ENCODE measurements around the gene SMIM45.
A peak's percentile ranks its signal among the peaks of the same experiment; 100 is the strongest.
"Not testable (repeated sequence)": the region's sequence is repeated elsewhere in the genome, so short reads cannot be mapped to it uniquely, and the experiment has no call there.

SMIM45 gene

DNA sequence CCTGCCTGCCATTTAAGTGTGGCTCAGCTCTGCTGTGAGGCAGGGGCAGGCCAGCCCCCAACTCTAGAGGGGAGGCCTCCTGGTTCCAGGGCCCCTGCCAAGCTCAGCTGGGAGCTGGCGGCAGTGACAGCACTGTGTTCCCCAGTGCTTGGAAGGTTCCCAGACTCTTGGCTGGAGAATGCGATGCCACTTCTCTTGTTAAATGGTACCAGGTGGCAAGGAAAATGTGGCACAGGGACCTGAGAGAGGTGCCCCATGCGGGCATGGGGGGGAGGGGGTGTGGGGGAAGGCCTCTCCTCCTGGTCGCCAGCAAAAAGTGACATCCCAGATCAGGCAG is 17.0 kb upstream of the SMIM45 start:
- no peak overlapping the region for H3K27ac ChIP-seq (ENCODE audit: low read depth)
- H3K4me1 ChIP-seq (ENCODE audit: insufficient read depth), result no peaks in the 10 kb centered on the region
- H3K36me3 ChIP-seq (ENCODE audit: insufficient read depth), result no peaks in the 10 kb centered on the region
- H3K4me3 ChIP-seq (ENCODE audit: low read depth, low read length), result no peak overlapping the region
- no peak for DNase-seq (ENCODE audit: extremely low spot score)
- 88% methylated on average over 4 of the region's 4 CpGs for WGBS

DNA sequence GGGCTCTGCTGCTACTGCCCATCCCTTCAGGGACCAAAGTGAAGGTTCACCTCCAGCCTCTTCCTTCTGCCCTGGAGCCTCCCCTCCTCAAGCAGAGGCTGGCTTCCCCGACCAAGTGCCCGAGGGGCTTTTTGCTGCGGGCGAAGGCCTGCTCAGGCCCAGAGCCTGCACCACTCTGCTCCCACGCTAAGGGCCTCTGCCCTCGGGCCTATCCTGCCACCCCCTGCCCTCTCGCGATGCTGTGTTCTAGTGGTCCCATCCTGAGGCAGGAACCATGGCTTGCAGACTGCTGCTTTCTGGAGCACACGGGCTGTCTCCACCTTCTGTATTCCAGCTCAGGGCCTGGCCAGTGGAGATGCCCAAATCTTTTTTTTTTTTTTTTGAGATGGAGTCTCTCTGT is 16.4 kb upstream of the SMIM45 start:
- Histone ChIP-seq H3K4me3 (ENCODE audit: low read depth, low read length) (no peak overlapping the region), H3K4me1 (ENCODE audit: insufficient read depth) (no peaks in the 10 kb centered on the region), H3K36me3 (ENCODE audit: insufficient read depth) (no peaks in the 10 kb centered on the region), H3K27ac (ENCODE audit: low read depth) (no peak overlapping the region)
- 94% methylated on average over 9 of the region's 9 CpGs for WGBS
- DNase-seq (ENCODE audit: extremely low spot score), result no peak

DNA sequence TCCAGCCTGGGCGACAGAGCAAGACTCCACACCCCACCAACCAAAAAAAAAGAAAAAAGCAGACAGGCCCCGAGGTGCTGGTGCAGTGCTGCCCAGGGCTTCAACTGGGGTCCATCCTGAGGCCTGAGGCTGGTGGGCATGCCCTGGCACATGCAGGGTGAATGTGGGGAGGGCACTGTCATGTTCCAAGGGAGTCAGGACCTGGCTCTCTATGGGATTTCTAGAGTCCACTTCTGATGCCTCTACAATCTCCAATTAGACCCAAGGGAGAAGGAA is 15.1 kb upstream of the SMIM45 start:
- 88% methylated on average over 2 of the region's 2 CpGs for WGBS
- Histone ChIP-seq H3K27ac (ENCODE audit: low read depth) (no peak overlapping the region), H3K4me1 (ENCODE audit: insufficient read depth) (no peaks in the 10 kb centered on the region), H3K36me3 (ENCODE audit: insufficient read depth) (no peaks in the 10 kb centered on the region), H3K4me3 (ENCODE audit: low read depth, low read length) (no peak overlapping the region)
- no peak for DNase-seq (ENCODE audit: extremely low spot score)

DNA sequence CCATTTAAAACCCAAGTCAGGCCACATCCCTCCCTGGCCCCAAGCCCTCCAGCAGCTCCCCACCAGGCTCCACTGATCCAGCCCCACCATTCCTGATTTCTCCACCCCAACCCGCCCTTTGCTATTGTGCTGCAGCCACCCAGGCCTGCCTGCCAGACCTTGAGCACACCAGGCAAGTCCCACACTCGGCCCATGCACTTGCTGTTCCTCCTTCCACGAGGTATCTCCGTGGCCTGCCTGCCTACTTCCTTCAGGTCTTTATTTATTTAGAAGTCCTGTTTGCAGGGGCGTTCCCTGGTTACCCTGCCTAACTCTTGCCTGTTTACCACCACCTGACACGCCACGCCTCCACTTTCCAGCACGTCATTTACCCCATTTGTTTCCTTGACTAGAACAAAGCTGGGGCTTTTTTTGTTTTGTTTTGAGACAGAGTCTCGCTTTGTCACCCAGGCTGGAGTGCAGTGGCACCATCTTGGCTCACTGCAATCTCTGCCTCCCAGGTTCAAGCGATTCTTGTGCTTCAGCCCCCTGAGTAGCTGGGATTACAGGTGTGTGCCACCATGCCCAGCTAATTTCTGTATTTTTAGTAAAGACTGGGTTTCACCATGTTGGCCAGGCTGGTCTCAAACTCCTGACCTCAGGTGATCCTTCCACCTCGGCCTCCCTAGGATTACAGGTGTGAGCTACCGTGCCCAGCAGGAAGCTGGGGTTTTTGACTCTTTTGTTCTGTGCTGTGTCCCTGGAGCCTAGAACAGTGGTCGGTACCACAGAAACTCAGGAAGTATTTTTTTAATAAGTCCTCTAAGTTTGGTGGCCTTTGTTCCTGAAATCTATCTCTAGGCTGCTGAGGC is 11.7 kb upstream of the SMIM45 start:
- Histone ChIP-seq H3K27ac (ENCODE audit: low read depth) (peak overlapping the region; percentile 59), H3K4me1 (ENCODE audit: insufficient read depth) (no peaks in the 10 kb centered on the region), H3K36me3 (ENCODE audit: insufficient read depth) (no peaks in the 10 kb centered on the region), H3K4me3 (ENCODE audit: low read depth, low read length) (no peak overlapping the region)
- DNase-seq (ENCODE audit: extremely low spot score), result no peak
- WGBS, result 79% methylated on average over 13 of the region's 13 CpGs

DNA sequence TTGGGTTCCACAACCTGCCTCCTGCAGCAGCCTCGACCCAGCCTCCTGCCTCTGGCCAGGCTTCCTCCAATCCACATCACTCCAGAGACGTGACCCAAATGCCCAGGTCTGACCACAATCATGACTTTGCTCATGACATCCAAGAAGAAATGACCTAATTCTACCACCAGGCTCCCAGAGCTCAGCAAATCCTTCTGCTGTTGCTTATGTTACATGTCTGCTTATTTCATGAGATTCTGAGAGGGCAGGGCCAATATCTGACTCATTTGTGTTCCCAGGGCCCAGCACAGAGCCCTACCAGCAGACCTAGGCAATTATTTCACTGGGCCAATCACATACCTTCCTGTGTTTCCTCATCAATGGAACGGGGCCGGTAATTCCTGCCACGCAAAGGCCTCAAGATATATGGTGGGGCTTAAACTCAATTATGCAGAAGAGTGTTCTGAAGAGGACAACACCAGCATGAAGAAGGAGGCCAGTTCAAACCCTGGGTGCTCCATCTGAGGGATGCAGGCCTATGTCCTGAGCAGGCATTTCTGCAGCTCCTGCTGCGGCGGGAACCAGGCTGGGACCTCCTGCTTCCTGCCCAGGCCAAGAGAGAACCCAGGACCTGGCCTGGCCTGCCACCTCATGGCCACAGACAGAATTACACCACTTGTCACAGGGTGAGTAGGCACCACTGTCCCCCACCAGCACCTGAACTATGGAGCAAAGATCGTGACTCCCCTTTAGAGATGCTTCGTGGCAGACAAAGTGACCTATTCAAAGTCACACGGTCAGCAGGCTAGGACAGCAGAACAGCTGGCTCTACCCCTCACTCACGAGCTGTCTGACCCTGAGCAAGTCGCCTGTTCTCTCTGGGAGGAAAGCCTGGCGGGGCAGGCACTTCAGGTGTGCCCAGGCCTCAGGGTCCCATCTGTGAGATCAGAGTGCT is 10.9 kb upstream of the SMIM45 start:
- no peak for DNase-seq (ENCODE audit: extremely low spot score)
- peak overlapping the region; percentile 59 for H3K27ac ChIP-seq (ENCODE audit: low read depth)

DNA sequence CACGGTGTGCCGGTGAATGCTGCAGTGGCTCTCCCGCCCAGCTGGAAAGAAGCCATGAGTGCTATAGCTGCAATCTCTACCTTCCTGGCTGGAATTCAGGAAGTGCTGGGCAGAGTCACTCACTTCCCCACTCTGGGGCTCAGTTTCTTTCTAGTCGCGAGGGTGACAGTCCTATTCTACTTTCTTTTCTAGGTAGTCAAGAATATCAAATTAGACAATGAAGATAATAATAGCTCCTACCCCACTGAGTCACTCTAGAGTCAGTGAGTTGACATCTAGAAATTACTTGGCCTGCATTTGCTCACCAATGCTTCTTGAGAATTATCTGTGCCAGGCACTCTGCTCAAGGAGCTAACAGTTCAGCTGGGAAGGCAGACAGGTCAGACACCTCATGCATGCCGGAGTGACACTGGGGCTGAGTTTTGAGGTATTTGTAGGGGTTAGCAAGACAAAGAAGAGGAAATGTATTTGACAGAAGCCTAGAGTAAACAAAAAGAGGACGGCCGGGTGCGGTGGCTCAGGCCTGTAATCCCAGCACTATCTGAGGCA is 8.2 kb upstream of the SMIM45 start:
- 80% methylated on average over 9 of the region's 9 CpGs for WGBS
- no peaks in the 10 kb centered on the region for H3K36me3 ChIP-seq (ENCODE audit: insufficient read depth)
- no peak overlapping the region for H3K27ac ChIP-seq (ENCODE audit: low read depth)
- no peaks in the 10 kb centered on the region for H3K4me1 ChIP-seq (ENCODE audit: insufficient read depth)
- no peak for DNase-seq (ENCODE audit: extremely low spot score)
- no peak overlapping the region for H3K4me3 ChIP-seq (ENCODE audit: low read depth, low read length)

More for the DNA sequence above, 10.9 kb upstream of the SMIM45 start:
- no peak overlapping the region for H3K4me3 ChIP-seq (ENCODE audit: low read depth, low read length)
- H3K36me3 ChIP-seq (ENCODE audit: insufficient read depth), result no peaks in the 10 kb centered on the region
- WGBS, result 47% methylated on average over 13 of the region's 13 CpGs
- H3K4me1 ChIP-seq (ENCODE audit: insufficient read depth), result no peaks in the 10 kb centered on the region

DNA sequence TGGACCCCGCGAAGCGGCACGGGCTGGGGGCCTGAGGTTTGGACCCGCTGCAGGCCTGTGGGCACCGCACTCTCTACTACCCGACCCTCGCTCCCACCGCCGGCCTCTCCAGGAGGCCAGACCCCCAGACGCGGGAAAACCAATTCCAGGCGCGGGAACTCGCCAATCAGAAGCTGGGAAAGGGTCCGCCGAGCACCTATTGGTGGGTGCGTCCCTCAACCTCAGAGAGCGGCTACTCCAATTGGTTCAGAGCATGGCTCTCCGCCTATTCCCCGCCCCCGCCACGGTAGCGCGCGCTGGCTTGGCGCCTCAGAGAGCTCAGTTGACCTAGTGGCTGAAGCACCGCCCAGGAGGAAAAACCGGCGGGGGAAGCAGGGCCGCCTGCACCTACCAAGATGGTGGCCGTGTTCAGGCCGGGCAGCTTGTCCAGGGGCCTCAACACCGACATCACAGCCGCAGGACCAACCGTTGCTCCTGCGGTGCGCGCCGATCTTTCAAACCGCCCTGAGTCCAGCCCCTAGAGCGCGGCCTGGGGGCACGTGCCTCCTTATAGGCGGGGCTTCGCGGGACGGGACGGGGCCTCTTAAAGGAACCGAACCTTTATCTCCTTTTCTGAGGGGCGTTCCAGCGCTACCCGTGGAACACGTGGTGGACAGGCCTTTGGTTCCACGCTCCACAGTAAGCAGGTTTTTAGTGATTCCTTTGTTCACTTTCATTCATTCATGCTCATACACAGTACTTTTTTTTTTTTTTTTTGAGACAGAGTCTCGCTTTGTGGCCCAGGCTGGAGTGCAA is 5.1 kb upstream of the SMIM45 start, which contains the start of gene CENPM:
Gene CENPM, minus strand, starts transcription at position 524 of the 795 bp plus-strand sequence. Its CDS starts 76 bp downstream, at position 448.
- no peaks in the 10 kb centered on the region for H3K4me1 ChIP-seq (ENCODE audit: insufficient read depth)
- no peak within 1 kb of the TSS for H3K27ac ChIP-seq (ENCODE audit: low read depth)
- H3K36me3 ChIP-seq (ENCODE audit: insufficient read depth), result no peaks in the 10 kb centered on the region
- peak; percentile 92 for DNase-seq (ENCODE audit: extremely low spot score)
- H3K4me3 ChIP-seq (ENCODE audit: low read depth, low read length), result peak within 1 kb of the TSS; percentile 45
- 2% methylated on average over 56 of the region's 56 CpGs for WGBS

DNA sequence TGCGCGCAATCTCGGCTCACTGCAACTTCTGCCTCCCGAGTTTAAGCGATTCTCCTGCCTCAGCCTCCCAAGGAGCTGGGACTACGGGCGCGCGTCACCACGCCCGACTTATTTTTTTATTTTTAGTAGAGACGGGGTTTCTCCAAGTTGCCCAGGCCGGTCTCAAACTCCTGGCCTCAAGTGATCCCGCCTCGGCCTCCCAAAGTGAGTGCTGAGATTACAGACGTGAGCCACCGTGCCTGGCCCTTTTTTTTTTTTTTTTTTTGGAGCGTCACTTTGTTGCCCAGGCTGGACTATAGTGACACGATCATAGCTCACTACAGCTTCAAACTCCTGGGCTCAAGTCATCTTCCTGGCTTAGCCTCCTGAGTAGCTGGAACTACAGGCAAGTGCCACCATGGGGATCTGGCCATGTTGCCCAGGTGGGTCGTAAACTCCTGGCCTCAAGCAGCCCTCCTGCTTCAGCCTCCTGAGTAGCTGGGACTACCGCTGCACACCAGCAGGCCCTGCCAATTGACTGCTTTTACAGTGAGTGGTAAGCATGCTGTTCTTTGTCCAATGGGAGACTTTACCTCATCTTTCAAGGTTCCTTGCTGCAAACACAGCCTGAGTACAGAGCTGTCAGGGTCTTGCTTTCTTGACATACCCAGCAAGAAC is 4.4 kb upstream of the SMIM45 start:
- Histone ChIP-seq H3K36me3 (ENCODE audit: insufficient read depth) (no peaks in the 10 kb centered on the region), H3K4me1 (ENCODE audit: insufficient read depth) (no peaks in the 10 kb centered on the region), H3K4me3 (ENCODE audit: low read depth, low read length) (no peak overlapping the region), H3K27ac (ENCODE audit: low read depth) (no peak overlapping the region)
- DNase-seq (ENCODE audit: extremely low spot score), result no peak
- WGBS, result 76% methylated on average over 21 of the region's 21 CpGs

DNA sequence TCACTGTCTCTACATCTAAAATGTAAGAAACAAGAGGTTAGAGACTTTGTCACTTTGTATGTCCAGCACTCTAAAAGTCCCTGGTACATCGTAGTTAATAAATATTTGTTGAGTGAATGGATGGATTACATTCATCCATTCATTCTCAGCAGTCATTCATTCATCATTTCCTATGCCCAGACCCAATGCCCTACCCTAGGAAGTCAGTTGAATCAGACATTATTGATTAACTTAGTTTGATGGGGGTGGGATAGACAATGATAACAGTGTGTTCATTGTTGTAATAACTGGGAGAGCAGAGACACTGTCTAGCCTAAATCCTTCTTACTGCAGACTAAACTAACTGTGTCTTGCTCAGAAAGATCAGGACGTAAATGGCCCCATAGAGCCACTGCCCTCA is 3.8 kb upstream of the SMIM45 start:
- 85% methylated on average over 2 of the region's 2 CpGs for WGBS
- Histone ChIP-seq H3K27ac (ENCODE audit: low read depth) (no peak overlapping the region), H3K4me3 (ENCODE audit: low read depth, low read length) (no peak overlapping the region), H3K36me3 (ENCODE audit: insufficient read depth) (no peaks in the 10 kb centered on the region), H3K4me1 (ENCODE audit: insufficient read depth) (no peaks in the 10 kb centered on the region)
- no peak for DNase-seq (ENCODE audit: extremely low spot score)

DNA sequence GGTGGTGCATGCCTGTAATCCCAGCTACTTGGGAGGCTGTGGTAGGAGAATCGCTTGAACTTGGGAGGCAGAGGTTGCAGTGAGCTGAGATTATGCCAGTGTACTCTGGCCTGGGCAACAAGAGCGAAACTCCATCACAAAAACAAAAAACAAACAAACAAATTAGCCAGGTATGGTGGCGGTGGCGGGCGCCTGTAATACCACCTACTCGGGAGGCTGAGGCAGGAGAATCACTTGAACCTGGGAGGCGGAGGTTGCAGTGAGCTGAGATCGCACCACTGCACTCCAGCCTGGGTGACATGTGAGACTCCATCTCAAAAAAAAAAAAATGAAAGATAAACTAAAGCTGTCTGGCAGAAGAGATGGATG is 3.0 kb upstream of the SMIM45 start:
- not testable (repeated sequence) for DNase-seq (ENCODE audit: extremely low spot score); H3K27ac ChIP-seq (ENCODE audit: low read depth); H3K4me1 ChIP-seq (ENCODE audit: insufficient read depth); H3K4me3 ChIP-seq (ENCODE audit: low read depth, low read length); H3K36me3 ChIP-seq (ENCODE audit: insufficient read depth)
- 96% methylated on average over 8 of the region's 8 CpGs for WGBS

DNA sequence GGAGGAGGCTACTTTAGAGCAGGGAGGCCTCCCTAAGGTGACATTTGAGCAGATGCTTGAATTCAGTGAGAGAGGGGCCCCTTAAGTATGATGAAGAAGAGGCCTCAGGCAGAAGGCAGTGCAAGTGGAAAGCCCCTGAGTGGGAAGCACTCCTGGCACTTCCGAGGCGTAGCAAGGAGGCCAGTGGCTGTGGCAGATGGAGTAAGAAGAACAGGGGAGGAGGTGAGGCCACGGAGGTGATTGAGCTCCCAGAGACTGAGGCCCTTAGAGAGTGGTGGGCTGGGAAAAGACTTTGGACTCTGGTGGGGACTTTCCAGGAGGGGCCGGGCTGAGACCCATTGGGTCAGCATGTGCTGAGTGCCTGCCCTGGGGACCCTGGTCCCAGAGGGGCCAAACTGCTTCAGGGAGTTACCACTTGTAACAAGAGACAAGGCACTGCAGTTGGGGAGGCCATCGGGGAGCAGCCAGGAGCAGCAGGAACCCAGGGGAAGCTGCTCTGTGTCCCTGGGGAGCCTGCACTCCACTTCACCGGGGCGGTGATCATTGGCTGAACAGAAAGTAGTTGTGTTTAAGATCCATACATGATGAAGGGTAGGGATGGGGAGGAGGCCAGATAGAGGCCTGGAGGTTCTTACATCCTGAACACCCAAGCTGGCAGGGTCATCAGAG is 2.5 kb upstream of the SMIM45 start:
- H3K4me3 ChIP-seq (ENCODE audit: low read depth, low read length), result no peak overlapping the region
- WGBS, result 88% methylated on average over 7 of the region's 7 CpGs
- H3K36me3 ChIP-seq (ENCODE audit: insufficient read depth), result no peaks in the 10 kb centered on the region
- no peaks in the 10 kb centered on the region for H3K4me1 ChIP-seq (ENCODE audit: insufficient read depth)
- H3K27ac ChIP-seq (ENCODE audit: low read depth), result no peak overlapping the region
- no peak for DNase-seq (ENCODE audit: extremely low spot score)

DNA sequence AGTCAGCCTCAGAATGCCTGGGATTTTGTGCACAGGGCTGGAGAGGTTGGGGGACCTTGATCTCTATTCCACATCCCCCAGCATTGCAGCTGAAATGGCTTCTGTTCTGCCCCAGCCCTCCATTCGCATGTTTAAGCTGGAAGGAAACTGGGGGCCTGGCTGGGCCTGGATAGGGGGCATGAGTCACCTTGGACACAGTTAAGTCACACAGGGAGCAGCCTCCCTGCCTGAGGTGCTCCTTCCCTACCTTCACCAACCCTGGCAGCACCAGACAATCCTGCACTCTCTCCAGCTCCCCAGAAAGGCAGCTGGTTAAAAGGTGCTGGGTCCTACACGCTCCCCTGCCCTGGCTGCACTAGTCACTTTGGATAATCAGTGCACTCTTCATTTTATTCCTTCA is 763 bp downstream of the SMIM45 start:
- Histone ChIP-seq H3K4me1 (ENCODE audit: insufficient read depth) (no peaks in the 10 kb centered on the region), H3K4me3 (ENCODE audit: low read depth, low read length) (no peak overlapping the region), H3K27ac (ENCODE audit: low read depth) (no peak overlapping the region), H3K36me3 (ENCODE audit: insufficient read depth) (no peaks in the 10 kb centered on the region)
- no peak for DNase-seq (ENCODE audit: extremely low spot score)
- 89% methylated on average over 2 of the region's 2 CpGs for WGBS

Measured in urinary bladder (tissue), 3 donors.